Measurements from ENCODE around the gene C1QTNF6.
"Not testable (repeated sequence)": the region's sequence is repeated elsewhere in the genome, so short reads cannot be mapped to it uniquely, and the experiment has no call there.

C1QTNF6 gene

DNA sequence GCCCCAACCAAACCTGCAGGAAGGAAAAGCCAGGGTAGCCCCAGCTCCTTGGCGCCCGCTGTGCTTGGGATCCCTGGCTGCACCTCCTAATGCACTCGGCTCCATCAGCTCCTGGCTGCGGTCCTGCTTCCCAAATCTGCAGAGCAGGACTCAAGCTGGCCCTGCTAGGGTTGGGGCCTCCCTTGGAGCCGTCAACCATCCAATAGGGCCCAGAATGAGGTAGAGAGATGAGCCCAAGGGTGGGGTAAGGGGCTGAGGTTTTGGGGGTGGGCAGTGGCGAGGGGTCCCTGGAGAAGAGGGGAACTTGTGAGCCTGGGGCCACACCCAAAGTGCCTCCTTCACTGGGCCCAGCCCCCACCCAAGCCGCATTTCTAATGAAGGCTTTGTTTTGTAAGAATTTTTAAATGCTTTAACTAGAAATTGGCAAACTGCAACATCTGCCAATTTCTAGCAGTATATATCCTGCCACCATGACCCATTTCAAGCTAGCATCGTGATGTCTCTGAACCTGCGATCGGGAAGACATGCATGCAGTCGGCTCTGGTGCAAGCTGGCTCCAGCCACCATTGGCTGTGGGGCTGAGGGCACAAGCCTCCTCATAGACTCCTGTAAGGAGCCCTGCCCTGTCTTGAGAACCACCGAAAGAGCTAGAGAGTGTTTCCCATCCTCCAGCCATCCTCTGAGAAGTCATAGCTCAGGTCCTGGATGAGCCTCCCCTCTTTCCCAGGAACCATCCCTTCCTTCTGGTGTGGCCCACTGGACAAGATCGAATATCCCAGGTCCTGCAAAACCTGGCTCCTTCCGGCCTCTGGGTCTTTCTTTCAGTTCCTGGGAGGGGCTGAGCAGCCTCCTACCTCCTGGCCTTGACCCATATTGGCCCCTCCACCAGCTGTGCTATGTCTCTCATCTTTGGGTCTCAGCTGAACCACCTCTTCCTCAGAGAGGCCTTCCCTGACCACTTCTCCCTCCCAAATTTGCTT is 15.5 kb downstream of the C1QTNF6 start:
- peaks cover 1% of the 10 kb centered on the region for H3K9me3 ChIP-seq (ENCODE audit: insufficient read depth, low read depth, low read length)
- H3K4ac ChIP-seq (ENCODE audit: low read depth, low read length) = no peak overlapping the region
- H3K23ac ChIP-seq (ENCODE audit: low read length) = no peak overlapping the region
- H3K79me2 ChIP-seq (ENCODE audit: control insufficient read depth, insufficient read depth, low read length, poor library complexity) = no peaks in the 10 kb centered on the region
- H3K27ac ChIP-seq (ENCODE audit: low read depth, low read length) = no peak overlapping the region
- no peak overlapping the region for H4K12ac ChIP-seq (ENCODE audit: low read depth, low read length)
- no peak overlapping the region for H2BK12ac ChIP-seq (ENCODE audit: low read length)
- peaks cover 15% of the 10 kb centered on the region in 2 experiments for H3K4me1 ChIP-seq (ENCODE audit: control insufficient read depth in 1 of 2, insufficient read depth in 2 of 2, low read length in 2 of 2)
- H3K18ac ChIP-seq (ENCODE audit: low read length) = no peak overlapping the region
- no peak for DNase-seq
- H4K8ac ChIP-seq (ENCODE audit: low read depth, low read length) = no peak overlapping the region
- H3K27me3 ChIP-seq (ENCODE audit: insufficient read depth, low read length) = no peaks in the 10 kb centered on the region
- no CpG with 5 or more reads among the region's 14 CpGs for WGBS (ENCODE audit: extremely low coverage, insufficient coverage, insufficient read length)
- H3K14ac ChIP-seq (ENCODE audit: low read length) = peak overlapping the region; percentile 11
- no peak overlapping the region for H3K9ac ChIP-seq (ENCODE audit: low read length)
- H2BK120ac ChIP-seq (ENCODE audit: insufficient read depth, low read length, poor library complexity) = no peak overlapping the region
- H3K36me3 ChIP-seq (ENCODE audit: control insufficient read depth in 1 of 2, insufficient read depth in 2 of 2, low read length in 2 of 2) = no peaks in the 10 kb centered on the region
- no peak overlapping the region for H4K91ac ChIP-seq (ENCODE audit: low read depth, low read length)
- no peak overlapping the region for H3K4me3 ChIP-seq (ENCODE audit: low read depth, low read length)
- no peak overlapping the region for H2BK5ac ChIP-seq (ENCODE audit: low read depth, low read length, poor library complexity)
- H3K79me1 ChIP-seq (ENCODE audit: low read length) = peaks cover 9% of the 10 kb centered on the region
- no peak overlapping the region for H3K4me2 ChIP-seq (ENCODE audit: low read length)
- no peak overlapping the region for H2AFZ ChIP-seq (ENCODE audit: insufficient read depth, low read length, poor library complexity)
- H2AK5ac ChIP-seq (ENCODE audit: low read length) = peak overlapping the region; percentile 34

DNA sequence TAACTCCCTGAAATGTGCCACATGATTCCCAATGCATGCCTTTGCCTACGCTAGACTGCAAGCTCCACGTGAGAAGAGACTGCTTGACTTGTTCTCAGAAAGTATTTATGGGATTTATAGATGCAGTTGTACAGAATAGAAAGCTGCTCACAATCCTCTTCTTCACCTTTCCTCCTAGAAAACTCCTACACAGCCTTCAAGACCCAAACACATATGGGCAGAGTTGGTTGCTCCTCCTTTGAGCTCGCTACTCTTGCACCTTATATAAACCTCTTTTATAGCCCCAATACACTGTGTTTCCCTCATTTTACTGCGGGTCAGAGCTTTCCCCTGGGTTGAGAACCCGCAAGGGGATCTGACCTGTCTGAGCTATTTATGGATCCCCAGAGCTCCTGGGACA is 16.4 kb downstream of the C1QTNF6 start:
- Histone ChIP-seq H3K4me3 (ENCODE audit: low read depth, low read length) (no peak overlapping the region), H3K27me3 (ENCODE audit: insufficient read depth, low read length) (no peaks in the 10 kb centered on the region), H3K14ac (ENCODE audit: low read length) (no peak overlapping the region), H2BK5ac (ENCODE audit: low read depth, low read length, poor library complexity) (no peak overlapping the region), H3K4me1 (ENCODE audit: control insufficient read depth in 1 of 2, insufficient read depth in 2 of 2, low read length in 2 of 2) (peaks cover 12 to 15% of the 10 kb centered on the region in 2 experiments), H3K18ac (ENCODE audit: low read length) (no peak overlapping the region), H2AFZ (ENCODE audit: insufficient read depth, low read length, poor library complexity) (no peak overlapping the region), H3K4ac (ENCODE audit: low read depth, low read length) (no peak overlapping the region), H2AK5ac (ENCODE audit: low read length) (no peak overlapping the region), H4K8ac (ENCODE audit: low read depth, low read length) (no peak overlapping the region), H3K9ac (ENCODE audit: low read length) (no peak overlapping the region), H2BK12ac (ENCODE audit: low read length) (no peak overlapping the region), H3K27ac (ENCODE audit: low read depth, low read length) (no peak overlapping the region), H4K12ac (ENCODE audit: low read depth, low read length) (no peak overlapping the region), H3K79me2 (ENCODE audit: control insufficient read depth, insufficient read depth, low read length, poor library complexity) (peaks cover 2% of the 10 kb centered on the region), H3K23ac (ENCODE audit: low read length) (no peak overlapping the region), H3K36me3 (ENCODE audit: control insufficient read depth in 1 of 2, insufficient read depth in 2 of 2, low read length in 2 of 2) (no peaks in the 10 kb centered on the region), H3K79me1 (ENCODE audit: low read length) (peaks cover 6% of the 10 kb centered on the region), H3K4me2 (ENCODE audit: low read length) (no peak overlapping the region), H4K91ac (ENCODE audit: low read depth, low read length) (no peak overlapping the region), H2BK120ac (ENCODE audit: insufficient read depth, low read length, poor library complexity) (no peak overlapping the region), H3K9me3 (ENCODE audit: insufficient read depth, low read depth, low read length) (peaks cover 1% of the 10 kb centered on the region)
- no CpG with 5 or more reads among the region's 5 CpGs for WGBS (ENCODE audit: extremely low coverage, insufficient coverage, insufficient read length)
- DNase-seq = no peak

DNA sequence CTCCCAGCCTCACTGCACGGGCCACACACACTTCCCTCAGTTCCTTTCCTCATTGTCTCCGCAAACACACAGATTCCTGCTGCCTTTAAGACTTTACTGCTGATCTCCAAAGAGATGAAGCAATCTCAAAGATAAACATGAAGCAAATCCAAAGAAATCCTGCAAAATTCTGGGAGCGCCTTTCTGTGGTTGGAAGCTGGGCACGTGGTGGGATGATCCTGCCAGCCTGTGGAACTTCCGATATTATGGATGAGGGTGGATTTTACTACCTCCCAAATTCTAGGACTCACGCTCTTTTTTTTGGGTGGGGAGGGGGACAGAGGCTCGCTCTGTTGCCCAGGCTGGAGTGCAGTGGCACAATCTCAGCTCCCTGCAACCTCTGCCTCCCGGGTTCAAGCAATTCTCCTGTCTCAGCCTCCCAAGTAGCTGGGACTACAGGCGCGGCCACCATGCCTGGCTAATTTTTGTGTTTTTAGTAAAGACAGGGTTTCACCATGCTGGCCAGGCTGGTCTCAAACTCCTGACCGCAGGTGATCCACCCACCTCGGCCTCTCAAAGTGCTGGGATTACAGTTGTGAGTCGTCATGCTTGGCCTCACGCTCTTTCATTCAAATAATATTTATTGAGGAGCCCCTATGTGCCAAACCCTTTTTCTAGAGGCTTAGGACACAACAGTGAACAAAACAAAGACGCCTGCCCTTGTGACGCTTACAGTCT is 17.2 kb downstream of the C1QTNF6 start:
- H2BK12ac ChIP-seq (ENCODE audit: low read length); H2BK120ac ChIP-seq (ENCODE audit: insufficient read depth, low read length, poor library complexity); H3K9me3 ChIP-seq (ENCODE audit: insufficient read depth, low read depth, low read length); H3K23ac ChIP-seq (ENCODE audit: low read length); H3K4me2 ChIP-seq (ENCODE audit: low read length); H3K4ac ChIP-seq (ENCODE audit: low read depth, low read length); H2AFZ ChIP-seq (ENCODE audit: insufficient read depth, low read length, poor library complexity); H3K79me2 ChIP-seq (ENCODE audit: control insufficient read depth, insufficient read depth, low read length, poor library complexity); H3K79me1 ChIP-seq (ENCODE audit: low read length); H2AK5ac ChIP-seq (ENCODE audit: low read length); H2BK5ac ChIP-seq (ENCODE audit: low read depth, low read length, poor library complexity); H3K27me3 ChIP-seq (ENCODE audit: insufficient read depth, low read length); DNase-seq; H3K36me3 ChIP-seq (ENCODE audit: control insufficient read depth in 1 of 2, insufficient read depth in 2 of 2, low read length in 2 of 2); H3K4me1 ChIP-seq (ENCODE audit: control insufficient read depth in 1 of 2, insufficient read depth in 2 of 2, low read length in 2 of 2); H3K14ac ChIP-seq (ENCODE audit: low read length); H3K27ac ChIP-seq (ENCODE audit: low read depth, low read length); H4K8ac ChIP-seq (ENCODE audit: low read depth, low read length); H4K12ac ChIP-seq (ENCODE audit: low read depth, low read length); H3K18ac ChIP-seq (ENCODE audit: low read length); H3K9ac ChIP-seq (ENCODE audit: low read length); H4K91ac ChIP-seq (ENCODE audit: low read depth, low read length); H3K4me3 ChIP-seq (ENCODE audit: low read depth, low read length): not testable (repeated sequence)
- WGBS (ENCODE audit: extremely low coverage, insufficient coverage, insufficient read length) = no CpG with 5 or more reads among the region's 16 CpGs

DNA sequence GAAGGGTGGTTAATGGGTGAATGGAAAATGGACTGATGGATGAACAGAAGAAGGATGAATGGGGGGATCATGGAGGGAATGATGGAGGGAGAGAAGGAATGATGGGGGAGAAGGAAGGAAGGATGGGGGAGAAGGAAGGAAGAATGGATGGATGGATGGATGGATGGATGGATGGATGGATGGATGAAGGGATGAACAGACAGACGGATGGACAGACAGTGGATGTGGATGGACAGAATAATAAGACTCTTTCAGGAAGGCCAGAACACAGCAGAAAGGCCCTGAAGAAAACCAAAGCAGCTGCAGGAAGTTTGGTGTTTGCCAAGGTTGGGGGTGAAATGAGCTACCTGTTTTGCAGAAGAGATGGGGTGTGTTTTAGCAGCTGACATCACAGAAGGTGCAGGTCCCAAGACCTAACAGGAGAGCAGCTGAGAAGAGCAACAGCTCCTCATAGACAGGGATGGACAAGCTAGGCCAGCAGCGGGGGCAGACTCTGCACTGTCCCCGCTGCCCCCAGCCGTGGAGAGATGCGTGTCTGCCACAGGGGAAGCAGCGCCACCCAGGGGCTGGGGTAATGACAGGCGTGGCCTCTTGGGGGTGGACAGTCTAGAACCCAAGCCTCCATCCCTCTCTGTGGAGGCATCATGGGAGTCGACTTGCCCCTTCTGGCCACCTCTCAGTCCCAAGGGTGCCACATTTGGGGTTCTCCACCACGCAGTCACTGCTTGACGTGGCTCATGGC is 17.9 kb downstream of the C1QTNF6 start:
- Histone ChIP-seq H3K4ac (ENCODE audit: low read depth, low read length) (no peak overlapping the region), H3K14ac (ENCODE audit: low read length) (no peak overlapping the region), H3K4me3 (ENCODE audit: low read depth, low read length) (no peak overlapping the region), H4K91ac (ENCODE audit: low read depth, low read length) (no peak overlapping the region), H3K27me3 (ENCODE audit: insufficient read depth, low read length) (no peaks in the 10 kb centered on the region), H3K4me2 (ENCODE audit: low read length) (no peak overlapping the region), H2BK5ac (ENCODE audit: low read depth, low read length, poor library complexity) (no peak overlapping the region), H3K9me3 (ENCODE audit: insufficient read depth, low read depth, low read length) (peaks cover 1% of the 10 kb centered on the region), H2BK120ac (ENCODE audit: insufficient read depth, low read length, poor library complexity) (no peak overlapping the region), H3K9ac (ENCODE audit: low read length) (no peak overlapping the region), H3K79me2 (ENCODE audit: control insufficient read depth, insufficient read depth, low read length, poor library complexity) (peaks cover 2% of the 10 kb centered on the region), H3K79me1 (ENCODE audit: low read length) (peaks cover 8% of the 10 kb centered on the region), H3K18ac (ENCODE audit: low read length) (no peak overlapping the region), H3K27ac (ENCODE audit: low read depth, low read length) (no peak overlapping the region), H2BK12ac (ENCODE audit: low read length) (no peak overlapping the region), H3K4me1 (ENCODE audit: control insufficient read depth in 1 of 2, insufficient read depth in 2 of 2, low read length in 2 of 2) (peaks cover 7 to 9% of the 10 kb centered on the region in 2 experiments), H2AK5ac (ENCODE audit: low read length) (no peak overlapping the region), H3K36me3 (ENCODE audit: control insufficient read depth in 1 of 2, insufficient read depth in 2 of 2, low read length in 2 of 2) (no peaks in the 10 kb centered on the region), H4K8ac (ENCODE audit: low read depth, low read length) (no peak overlapping the region), H2AFZ (ENCODE audit: insufficient read depth, low read length, poor library complexity) (no peak overlapping the region), H4K12ac (ENCODE audit: low read depth, low read length) (no peak overlapping the region), H3K23ac (ENCODE audit: low read length) (no peak overlapping the region)
- DNase-seq = no peak
- no CpG with 5 or more reads among the region's 10 CpGs for WGBS (ENCODE audit: extremely low coverage, insufficient coverage, insufficient read length)
